H1 (cell line): ENCODE results near the gene SLCO2A1. TPM values are rescaled to one million over a fixed set of nuclear protein-coding genes. Genes with fewer than 3 reads are reported as not detected.

Source experiments
- CTCF ChIA-PET: fragments of 300-600 bp; sonication (Branson Sonifier 250); formaldehyde crosslinking; loops from one replicate; lab custom pipeline; 2021; ENCODE audit not compliant: partially characterized antibody; lab: Charles Lee
- POLR2A ChIA-PET: fragments of 300-600 bp; sonication (Branson Sonifier 250); formaldehyde crosslinking; loops from one replicate; lab custom pipeline; 2021; ENCODE audit warnings: inconsistent platforms; ENCODE audit not compliant: partially characterized antibody; lab: Charles Lee
- DNase-seq, 2 experiments: peaks; one replicate each; pipeline versions ENCODE4 v3.0.0 to v3.0.0-alpha.2; 2010 to 2022; ENCODE audit warnings: low spot score in 2 of 2, low read depth in 1 of 2, mixed read lengths in 1 of 2
- FAIRE-seq: peaks from 2 replicates; lab custom pipeline; 2011; peaks lifted over from hg19 to GRCh38; lab: Jason Lieb, UNC
- H2AFZ ChIP-seq: 2 replicates; pipeline ENCODE4 v1.8.1; 2012; ENCODE audit warnings: low read length, inconsistent platforms
- H2AK5ac ChIP-seq: 2 replicates; pipeline ENCODE4 v1.6.1; 2013; ENCODE audit warnings: low read depth, low read length
- H2BK120ac ChIP-seq: replicated peaks from 2 replicates; pipeline ENCODE3; 2013; ENCODE audit warnings: low read depth, low read length, inconsistent platforms
- H2BK12ac ChIP-seq: 2 replicates; pipeline ENCODE4 v1.6.1; 2013; ENCODE audit warnings: low read depth, low read length
- H2BK15ac ChIP-seq: 2 replicates; pipeline ENCODE4 v1.6.1; 2013; ENCODE audit warnings: low read length
- H2BK20ac ChIP-seq: 2 replicates; pipeline ENCODE4 v1.6.1; 2013; ENCODE audit warnings: low read length
- H2BK5ac ChIP-seq: 2 replicates; pipeline ENCODE4 v1.6.1; 2013; ENCODE audit warnings: low read depth, low read length
- H3K14ac ChIP-seq: 2 replicates; pipeline ENCODE4 v1.6.1; 2013; ENCODE audit warnings: inconsistent platforms; ENCODE audit not compliant: insufficient read length
- H3K18ac ChIP-seq: 2 replicates; pipeline ENCODE4 v1.6.1; 2013; ENCODE audit warnings: low read length; ENCODE audit errors: extremely low read depth
- H3K23ac ChIP-seq: 2 replicates; pipeline ENCODE4 v1.6.1; 2013; ENCODE audit warnings: inconsistent platforms; ENCODE audit not compliant: insufficient read length
- H3K23me2 ChIP-seq: 2 replicates; pipeline ENCODE4 v1.6.1; 2013; ENCODE audit warnings: low read depth, low read length
- H3K27ac ChIP-seq: 2 replicates; pipeline ENCODE4 v1.6.1; 2011; ENCODE audit warnings: low read depth, low read length, inconsistent platforms
- H3K27me3 ChIP-seq, 4 experiments: replicated peaks in 1 of 4; 1 replicate in 1 of 4; 2 replicates in 3 of 4; pipeline versions ENCODE4 v1.6.1 to v1.8.1; 2011 to 2013; ENCODE audit warnings: low read length in 3 of 4, mild to moderate bottlenecking in 3 of 4, inconsistent platforms in 2 of 4, mixed read lengths in 2 of 4, moderate library complexity in 1 of 4; ENCODE audit not compliant: control insufficient read depth in 3 of 4, insufficient read depth in 3 of 4; ENCODE audit errors: extremely low read depth in 1 of 4
- H3K36me3 ChIP-seq, 4 experiments: 2 replicates each; pipeline versions ENCODE4 v1.6.1 to v1.8.1; 2011 to 2013; ENCODE audit warnings: mild to moderate bottlenecking in 4 of 4, low read length in 3 of 4, moderate library complexity in 2 of 4, control low read depth in 1 of 4, inconsistent platforms in 1 of 4; ENCODE audit not compliant: insufficient read depth in 4 of 4, control insufficient read depth in 2 of 4
- H3K4ac ChIP-seq: replicated peaks from 2 replicates; pipeline ENCODE3; 2013; ENCODE audit warnings: low read length, low read depth, mixed read lengths, inconsistent platforms; ENCODE audit not compliant: insufficient read length
- H3K4me1 ChIP-seq, 4 experiments: replicated peaks in 1 of 4; 1 replicate in 1 of 4; 2 replicates in 3 of 4; pipeline versions ENCODE4 v1.6.1 to v1.8.1; 2011 to 2013; ENCODE audit warnings: low read length in 3 of 4, inconsistent platforms in 2 of 4, mixed read lengths in 1 of 4; ENCODE audit not compliant: insufficient read depth in 4 of 4, control insufficient read depth in 3 of 4
- H3K4me2 ChIP-seq, 2 experiments: 2 replicates each; pipeline versions ENCODE4 v1.6.1 to v1.8.1; 2011 to 2013; ENCODE audit warnings: low read depth in 2 of 2, low read length in 2 of 2, control low read depth in 1 of 2, inconsistent platforms in 1 of 2, mild to moderate bottlenecking in 1 of 2; ENCODE audit not compliant: insufficient read depth in 1 of 2
- H3K4me3 ChIP-seq, 4 experiments: fragments of 200-600, 300-600 bp in 1 of 4; sonication (generic), shearing (Covaris generic), sonication (Bioruptor Twin) in 1 of 4; 2 replicates each; pipeline versions ENCODE4 v1.5.1 to v1.8.1; 2011 to 2016; ENCODE audit warnings: low read length in 4 of 4, low read depth in 3 of 4, control low read depth in 2 of 4, inconsistent platforms in 2 of 4, mild to moderate bottlenecking in 2 of 4, mixed read lengths in 1 of 4, moderate library complexity in 1 of 4; ENCODE audit not compliant: insufficient read depth in 2 of 4; ENCODE audit errors: extremely low read depth in 1 of 4
- H3K56ac ChIP-seq: replicated peaks from 2 replicates; pipeline ENCODE3; 2013; ENCODE audit warnings: low read depth, mild to moderate bottlenecking, mixed read lengths, low read length, inconsistent platforms; ENCODE audit not compliant: insufficient read length
- H3K79me1 ChIP-seq: 2 replicates; pipeline ENCODE4 v1.6.1; 2013; ENCODE audit warnings: low read depth, low read length, control low read depth
- H3K79me2 ChIP-seq, 2 experiments: 2 replicates each; pipeline versions ENCODE4 v1.6.1 to v1.8.1; 2012 to 2013; ENCODE audit warnings: low read length in 2 of 2, mild to moderate bottlenecking in 2 of 2, inconsistent platforms in 1 of 2; ENCODE audit not compliant: insufficient read depth in 2 of 2, control insufficient read depth in 1 of 2
- H3K9ac ChIP-seq, 4 experiments: replicated peaks in 1 of 4; 1 replicate in 1 of 4; 2 replicates in 3 of 4; pipeline versions ENCODE4 v1.6.1 to v1.8.1; 2011 to 2013; ENCODE audit warnings: low read depth in 3 of 4, low read length in 3 of 4, control low read depth in 2 of 4, mild to moderate bottlenecking in 2 of 4, moderate library complexity in 2 of 4, inconsistent platforms in 1 of 4; ENCODE audit errors: extremely low read depth in 1 of 4
- H3K9me3 ChIP-seq, 2 experiments: 2 replicates each; pipeline versions ENCODE4 v1.6.1 to v1.8.1; 2012 to 2013; ENCODE audit warnings: mild to moderate bottlenecking in 2 of 2, moderate library complexity in 2 of 2, control low read depth in 1 of 2, inconsistent platforms in 1 of 2, low read depth in 1 of 2, low read length in 1 of 2, mixed read lengths in 1 of 2; ENCODE audit not compliant: insufficient read depth in 2 of 2
- H4K20me1 ChIP-seq, 2 experiments: replicated peaks in 1 of 2; 2 replicates each; pipeline versions ENCODE3 to v1.8.1; 2011 to 2013; ENCODE audit warnings: inconsistent platforms in 2 of 2, low read length in 2 of 2, mild to moderate bottlenecking in 1 of 2; ENCODE audit not compliant: insufficient read depth in 2 of 2, control insufficient read depth in 1 of 2
- H4K5ac ChIP-seq: 2 replicates; pipeline ENCODE4 v1.6.1; 2013; ENCODE audit warnings: low read length, low read depth, mixed read lengths, inconsistent platforms; ENCODE audit not compliant: insufficient read length
- H4K8ac ChIP-seq: 2 replicates; pipeline ENCODE4 v1.8.0; 2013; ENCODE audit warnings: mild to moderate bottlenecking, moderate library complexity, low read length, inconsistent platforms; ENCODE audit not compliant: insufficient read depth; ENCODE audit errors: extremely low read depth
- H4K91ac ChIP-seq: replicated peaks from 2 replicates; pipeline ENCODE3; 2013; ENCODE audit warnings: low read length, mixed read lengths, inconsistent platforms; ENCODE audit not compliant: insufficient read length
- BACH1 ChIP-seq: IDR thresholded peaks from 2 replicates; pipeline ENCODE4 v1.6.1; 2012; ENCODE audit warnings: low read length, improper control_type of control experiment
- CEBPB ChIP-seq: IDR thresholded peaks from 2 replicates; pipeline ENCODE4 v1.6.1; 2012; ENCODE audit warnings: low read depth, low read length
- CHD1 ChIP-seq: IDR thresholded peaks from 2 replicates; pipeline ENCODE4 v1.6.1; 2012; ENCODE audit warnings: low read depth, low read length, improper control_type of control experiment
- KDM4A ChIP-seq: IDR thresholded peaks from one replicate; pipeline ENCODE4 v1.7.1; 2012; ENCODE audit warnings: low read depth, mild to moderate bottlenecking, moderate library complexity, low read length, inconsistent platforms; ENCODE audit not compliant: severe bottlenecking
- RNF2 ChIP-seq: fragments of 200-900, 300-1000 bp; sonication (generic); IDR thresholded peaks from 2 replicates; pipeline ENCODE4 v1.7.1; 2016; ENCODE audit warnings: borderline replicate concordance, low read depth, mild to moderate bottlenecking, antibody characterized with exemption, low read length; ENCODE audit not compliant: poor library complexity, severe bottlenecking; ENCODE audit errors: missing control alignments
- WGBS, 2 experiments: shearing (Covaris generic) in 1 of 2; methylation state at CpG; one replicate each; pipeline versions ENCODE4 v1.1.6 to v1.1.7; 2013 to 2015; ENCODE audit warnings: low lambda C conversion rate in 2 of 2, mixed read lengths in 2 of 2, inconsistent platforms in 1 of 2, low coverage in 1 of 2, missing lambda C conversion rate in 1 of 2; ENCODE audit not compliant: insufficient replicate concordance in 2 of 2, insufficient coverage in 1 of 2, insufficient read length in 1 of 2; ENCODE audit errors: extremely low coverage in 1 of 2, missing lambda C conversion rate in 1 of 2; 5-methylcytosine and 5-hydroxymethylcytosine counted together
- polyA plus RNA-seq, 7 experiments: library from polyadenylated mRNA; depleted of rRNA in 3 of 7; stranded (reverse) in 5 of 7; unstranded in 2 of 7; fragments of >200 nt in 5 of 7; fragments of 200-250 nt in 2 of 7; gene quantifications; 1 replicate in 5 of 7; 2 replicates in 1 of 7; 4 replicates in 1 of 7; pipeline versions ENCODE4 v1.2.1 to v1.2.3, GENCODE V29; 2011 to 2013; ENCODE audit warnings: missing spikeins in 2 of 7, mixed read lengths in 2 of 7
- total RNA-seq: library from RNA; stranded (reverse); fragmentation: NEBNext Ultra II Directional; extraction: Animal tissue kit (Norgen Biotek cat#: 25700); gene quantifications from 2 replicates; pipeline ENCODE4 v1.2.1, GENCODE V29; 2021
- TF ChIP-seq, protein P1 (sequence below): IDR thresholded peaks from 2 replicates; pipeline ENCODE4 v1.6.1; 2012; ENCODE audit warnings: low read length, inconsistent platforms

The SLCO2A1 gene
- total and polyA plus RNA-seq, 2 of the 8 experiments (the other 6 are each of a cell fraction or from before 2014, with no cell fraction given): 1.1 to 2.3 TPM

DNA sequence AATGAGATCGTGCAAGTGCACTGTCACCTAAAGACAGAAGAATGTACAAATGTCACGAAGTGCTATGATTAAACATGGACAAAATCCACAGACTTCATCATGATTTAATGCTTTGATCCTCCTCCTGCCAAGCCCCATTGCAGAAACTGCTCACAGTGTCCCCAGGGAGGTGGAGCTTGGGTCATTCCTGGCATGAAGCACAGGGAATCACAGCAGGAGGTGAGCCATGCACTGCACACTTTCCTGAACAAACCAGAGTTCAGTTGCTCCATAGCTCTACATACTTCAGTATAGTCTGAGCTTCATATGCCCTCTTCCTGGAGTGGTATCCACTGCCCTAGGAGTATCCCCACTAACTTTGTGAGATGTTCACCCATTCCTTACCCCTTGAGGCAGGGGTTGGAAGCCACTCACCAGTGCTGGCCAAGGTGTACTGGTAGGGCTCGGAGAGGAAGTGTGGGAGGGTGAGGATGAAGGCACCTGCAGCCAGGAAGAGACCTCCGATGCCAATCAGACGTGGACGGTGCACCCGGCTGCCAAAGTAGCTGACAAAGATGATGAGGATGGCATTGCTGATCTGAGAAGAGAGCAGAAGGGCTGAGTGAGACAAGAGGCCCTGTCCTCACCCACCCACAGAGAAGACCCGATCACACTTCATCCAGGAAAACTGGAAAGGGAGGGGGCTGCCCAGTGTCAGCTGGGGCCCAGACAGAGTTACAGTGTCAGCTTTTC lies 56.3 kb downstream of the SLCO2A1 start:
- no peak overlapping the region for H3K18ac ChIP-seq
- FAIRE-seq (no peak), DNase-seq (no peak)
- peaks cover 4 to 10% of the 10 kb centered on the region in 2 experiments; a peak in 3 of 4 replicates for H3K9me3 ChIP-seq
- no peaks in the 10 kb centered on the region for H4K20me1 ChIP-seq
- no peak overlapping the region for H4K8ac ChIP-seq
- H3K27me3 ChIP-seq: no peaks in the 10 kb centered on the region
- no peaks in the 10 kb centered on the region for H3K79me1 ChIP-seq
- no peak overlapping the region for H4K5ac ChIP-seq
- no peak overlapping the region for H3K56ac ChIP-seq
- no peak overlapping the region for H2BK120ac ChIP-seq
- H2BK12ac ChIP-seq: no peak overlapping the region
- ChIA-PET POLR2A (no interaction called here), CTCF (interaction anchor here (1.3 to 5.6 kb wide), 2 partner anchors 8 to 19 kb away, joined by 3 to 31 read pairs; no protein-coding TSS in a partner anchor)
- H3K79me2 ChIP-seq: no peaks in the 10 kb centered on the region
- H4K91ac ChIP-seq: no peak overlapping the region
- H2BK20ac ChIP-seq: no peak overlapping the region
- no peak overlapping the region for H2BK15ac ChIP-seq
- no peaks in the 10 kb centered on the region for H3K4me1 ChIP-seq
- no peak overlapping the region for H3K14ac ChIP-seq
- TF ChIP-seq RNF2 (no peak), KDM4A (no peak), CEBPB (no peak), BACH1 (no peak), CHD1 (no peak)
- TF ChIP-seq, protein P1, sequence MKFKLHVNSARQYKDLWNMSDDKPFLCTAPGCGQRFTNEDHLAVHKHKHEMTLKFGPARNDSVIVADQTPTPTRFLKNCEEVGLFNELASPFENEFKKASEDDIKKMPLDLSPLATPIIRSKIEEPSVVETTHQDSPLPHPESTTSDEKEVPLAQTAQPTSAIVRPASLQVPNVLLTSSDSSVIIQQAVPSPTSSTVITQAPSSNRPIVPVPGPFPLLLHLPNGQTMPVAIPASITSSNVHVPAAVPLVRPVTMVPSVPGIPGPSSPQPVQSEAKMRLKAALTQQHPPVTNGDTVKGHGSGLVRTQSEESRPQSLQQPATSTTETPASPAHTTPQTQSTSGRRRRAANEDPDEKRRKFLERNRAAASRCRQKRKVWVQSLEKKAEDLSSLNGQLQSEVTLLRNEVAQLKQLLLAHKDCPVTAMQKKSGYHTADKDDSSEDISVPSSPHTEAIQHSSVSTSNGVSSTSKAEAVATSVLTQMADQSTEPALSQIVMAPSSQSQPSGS: no peak
- 0 out of 2 replicates have a peak, but pooled peaks cover 2% of the 10 kb centered on the region for H3K23me2 ChIP-seq
- no peak overlapping the region for H2AFZ ChIP-seq
- H3K4me3 ChIP-seq: no peak overlapping the region
- no peak overlapping the region for H3K4ac ChIP-seq
- H3K27ac ChIP-seq: no peak overlapping the region
- 94% methylated on average over 8 of the region's 8 CpGs; no CpG with 5 or more reads in 1 of the 2 experiments for WGBS, 2 experiments
- no peak overlapping the region for H3K9ac ChIP-seq
- no peak overlapping the region for H3K23ac ChIP-seq
- no peaks in the 10 kb centered on the region for H3K36me3 ChIP-seq
- H2BK5ac ChIP-seq: no peak overlapping the region
- no peak overlapping the region for H2AK5ac ChIP-seq
- no peak overlapping the region for H3K4me2 ChIP-seq
